ENCODE measurements around the gene LSR. TPM values are rescaled to one million over a fixed set of nuclear protein-coding genes. Genes with fewer than 3 reads are reported as not detected.
"Not testable (repeated sequence)": the region's sequence is repeated elsewhere in the genome, so short reads cannot be mapped to it uniquely, and the experiment has no call there.

The LSR gene
- total RNA-seq, 1 donor from 2014 or later: 78.5 TPM

- no peaks in the 10 kb centered on the region for H3K36me3 Mint-ChIP-seq
- no peaks in the 10 kb centered on the region for H3K4me1 Mint-ChIP-seq (ENCODE audit: unreplicated experiment)
- no peak within 1 kb of the TSS for H3K27ac Mint-ChIP-seq
- TF ChIP-seq, protein P1, sequence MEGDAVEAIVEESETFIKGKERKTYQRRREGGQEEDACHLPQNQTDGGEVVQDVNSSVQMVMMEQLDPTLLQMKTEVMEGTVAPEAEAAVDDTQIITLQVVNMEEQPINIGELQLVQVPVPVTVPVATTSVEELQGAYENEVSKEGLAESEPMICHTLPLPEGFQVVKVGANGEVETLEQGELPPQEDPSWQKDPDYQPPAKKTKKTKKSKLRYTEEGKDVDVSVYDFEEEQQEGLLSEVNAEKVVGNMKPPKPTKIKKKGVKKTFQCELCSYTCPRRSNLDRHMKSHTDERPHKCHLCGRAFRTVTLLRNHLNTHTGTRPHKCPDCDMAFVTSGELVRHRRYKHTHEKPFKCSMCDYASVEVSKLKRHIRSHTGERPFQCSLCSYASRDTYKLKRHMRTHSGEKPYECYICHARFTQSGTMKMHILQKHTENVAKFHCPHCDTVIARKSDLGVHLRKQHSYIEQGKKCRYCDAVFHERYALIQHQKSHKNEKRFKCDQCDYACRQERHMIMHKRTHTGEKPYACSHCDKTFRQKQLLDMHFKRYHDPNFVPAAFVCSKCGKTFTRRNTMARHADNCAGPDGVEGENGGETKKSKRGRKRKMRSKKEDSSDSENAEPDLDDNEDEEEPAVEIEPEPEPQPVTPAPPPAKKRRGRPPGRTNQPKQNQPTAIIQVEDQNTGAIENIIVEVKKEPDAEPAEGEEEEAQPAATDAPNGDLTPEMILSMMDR (conservative IDR thresholded peaks at IDR 0.05): no peak
- no peak within 1 kb of the TSS for H3K4me3 Mint-ChIP-seq
- H3K27me3 Mint-ChIP-seq: no peaks in the 10 kb centered on the region
- no peaks in the 10 kb centered on the region for H3K9me3 Mint-ChIP-seq
- DNase-seq (ENCODE audit: extremely low spot score, unreplicated experiment): peak; percentile 27
These were observed 20.4 kb upstream of the LSR start, which contains the start of gene FAM187B for GRCh38 chr19:35228177-35228930. Gene FAM187B (minus strand): TSS chr19:35228739. CDS start chr19:35228680, 59 bp downstream.

DNA sequence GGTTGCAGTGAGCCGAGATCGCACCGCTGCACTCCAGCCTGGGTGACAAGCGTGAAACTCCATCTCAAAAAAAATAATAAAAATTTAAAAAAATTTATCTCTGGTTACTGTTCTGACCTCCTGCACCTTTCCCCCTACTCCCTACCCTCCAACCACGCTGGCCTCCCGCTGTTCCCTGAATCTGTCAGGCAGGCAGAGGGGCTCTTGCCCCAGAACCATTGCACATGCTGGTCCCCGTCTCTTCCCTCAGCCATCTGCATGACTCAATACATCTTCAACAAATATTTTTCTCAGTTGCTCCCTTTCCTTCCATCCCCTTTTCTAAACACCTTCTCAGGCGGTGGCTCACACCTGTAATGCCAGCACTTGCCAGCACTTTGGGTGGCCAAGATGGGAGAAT is 19.2 kb upstream of the LSR start:
- Mint-ChIP-seq H3K4me1 (ENCODE audit: unreplicated experiment) (no peaks in the 10 kb centered on the region), H3K27ac (no peak overlapping the region), H3K36me3 (no peaks in the 10 kb centered on the region), H3K4me3 (no peak overlapping the region), H3K27me3 (no peaks in the 10 kb centered on the region), H3K9me3 (no peaks in the 10 kb centered on the region)
- TF ChIP-seq, protein P1 (conservative IDR thresholded peaks at IDR 0.05): no peak
- peak; percentile 48 for DNase-seq (ENCODE audit: extremely low spot score, unreplicated experiment)

DNA sequence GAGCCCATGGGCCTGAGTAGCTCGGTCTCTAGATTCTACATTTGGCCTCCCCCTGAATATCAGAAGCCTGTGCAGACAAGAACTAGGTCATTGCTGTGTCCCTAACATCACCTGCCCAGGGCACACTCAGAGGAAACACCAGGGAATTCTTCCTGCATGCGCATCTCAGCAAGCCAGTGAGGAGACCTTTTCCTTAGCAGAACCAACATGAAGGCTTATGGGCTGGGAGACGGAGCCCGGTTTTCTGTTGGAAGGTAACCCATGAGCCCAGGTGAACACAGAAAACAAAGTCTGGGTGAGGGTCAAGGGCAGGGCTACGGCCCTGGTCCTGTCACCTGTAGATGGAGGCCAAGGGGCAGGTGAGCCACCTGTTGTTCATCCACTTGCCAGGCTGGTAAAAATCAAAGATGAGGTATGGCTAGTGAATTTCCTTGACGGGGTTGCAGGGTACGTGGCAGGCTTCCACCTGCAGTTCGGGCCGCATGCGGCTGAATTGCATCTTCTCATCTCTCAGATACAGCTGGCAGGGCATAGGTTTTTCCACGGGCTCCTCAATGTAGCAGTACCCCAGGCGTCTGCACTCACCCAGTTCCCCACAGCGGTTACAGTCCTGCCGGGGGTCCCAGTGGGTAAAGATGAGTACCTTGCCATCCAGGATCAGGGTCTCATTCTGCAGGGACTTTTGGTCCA is 16.7 kb upstream of the LSR start:
- H3K27me3 Mint-ChIP-seq: no peaks in the 10 kb centered on the region
- H3K36me3 Mint-ChIP-seq: no peaks in the 10 kb centered on the region
- H3K9me3 Mint-ChIP-seq: no peaks in the 10 kb centered on the region
- peak; percentile 48 for DNase-seq (ENCODE audit: extremely low spot score, unreplicated experiment)
- TF ChIP-seq, protein P1 (conservative IDR thresholded peaks at IDR 0.05): no peak
- no peaks in the 10 kb centered on the region for H3K4me1 Mint-ChIP-seq (ENCODE audit: unreplicated experiment)
- H3K27ac Mint-ChIP-seq: no peak overlapping the region
- H3K4me3 Mint-ChIP-seq: no peak overlapping the region

GRCh38 chr19:35232912-35233311 is 15.9 kb upstream of the LSR start:
- TF ChIP-seq, protein P1 (conservative IDR thresholded peaks at IDR 0.05): no peak
- H3K4me3 Mint-ChIP-seq: no peak overlapping the region
- H3K27me3 Mint-ChIP-seq: no peaks in the 10 kb centered on the region

GRCh38 chr19:35236638-35237400 is 12.0 kb upstream of the LSR start:
- TF ChIP-seq, protein P1 (conservative IDR thresholded peaks at IDR 0.05): no peak
- Mint-ChIP-seq H3K36me3 (no peaks in the 10 kb centered on the region), H3K4me1 (ENCODE audit: unreplicated experiment) (no peaks in the 10 kb centered on the region), H3K27me3 (peaks cover 10% of the 10 kb centered on the region), H3K9me3 (no peaks in the 10 kb centered on the region), H3K27ac (no peak overlapping the region), H3K4me3 (no peak overlapping the region)
- DNase-seq (ENCODE audit: extremely low spot score, unreplicated experiment): no peak

More at GRCh38 chr19:35232912-35233311, 15.9 kb upstream of the LSR start:
- DNase-seq (ENCODE audit: extremely low spot score, unreplicated experiment): peak; percentile 29
- Mint-ChIP-seq H3K27ac (no peak overlapping the region), H3K36me3 (no peaks in the 10 kb centered on the region), H3K4me1 (ENCODE audit: unreplicated experiment) (no peaks in the 10 kb centered on the region), H3K9me3 (no peaks in the 10 kb centered on the region)

GRCh38 chr19:35239597-35239996 is 9.2 kb upstream of the LSR start:
- not testable (repeated sequence) for H3K4me3 Mint-ChIP-seq; H3K9me3 Mint-ChIP-seq; H3K36me3 Mint-ChIP-seq; H3K27ac Mint-ChIP-seq; DNase-seq (ENCODE audit: extremely low spot score, unreplicated experiment); H3K4me1 Mint-ChIP-seq (ENCODE audit: unreplicated experiment)
- H3K27me3 Mint-ChIP-seq: peaks cover 21% of the 10 kb centered on the region

Measured in type B pancreatic cell (in vitro differentiated cells).